Endothelial cell of umbilical vein (primary cell): ENCODE data around the gene PLPPR2.

Experiments used
- CTCF ChIP-seq, 2 donors: IDR thresholded peaks; 1 replicate in 1 of 2; 2 replicates in 1 of 2; pipeline ENCODE4 v1.5.1; 2011; ENCODE audit warnings: low read length in 2 of 2, mild to moderate bottlenecking in 2 of 2, moderate library complexity in 2 of 2, control low read depth in 1 of 2, inconsistent platforms in 1 of 2, low read depth in 1 of 2; ENCODE audit not compliant: insufficient read depth in 1 of 2; ENCODE audit errors: extremely low read depth in 1 of 2
- EZH2 ChIP-seq: IDR thresholded peaks from 2 replicates; pipeline ENCODE4 v1.6.1; 2012; ENCODE audit warnings: borderline replicate concordance, low read depth, mild to moderate bottlenecking, moderate library complexity, low read length, inconsistent platforms; ENCODE audit not compliant: severe bottlenecking
- FOS ChIP-seq: IDR thresholded peaks from 2 replicates; pipeline ENCODE4 v1.6.1; 2011; ENCODE audit warnings: mild to moderate bottlenecking, low read length, moderate library complexity, borderline replicate concordance; ENCODE audit not compliant: insufficient read depth
- JUN ChIP-seq: IDR thresholded peaks from 2 replicates; pipeline ENCODE4 v1.6.1; 2011; ENCODE audit warnings: borderline replicate concordance, low read depth; ENCODE audit not compliant: insufficient read length, insufficient read depth
- POLR2A ChIP-seq: IDR thresholded peaks from 2 replicates; pipeline ENCODE4 v1.6.1; 2012; ENCODE audit warnings: low read depth, mild to moderate bottlenecking, control low read depth, low read length
- POLR2AphosphoS5 ChIP-seq: IDR thresholded peaks from 2 replicates; pipeline ENCODE4 v1.6.1; 2012; ENCODE audit warnings: low read depth, mild to moderate bottlenecking, control low read depth, low read length, moderate library complexity; ENCODE audit not compliant: insufficient read depth

GRCh38 chr19:11335449-11336146 lies 19.6 kb upstream of the PLPPR2 start:
- TF ChIP-seq CTCF (IDR thresholded peaks at IDR 0.05; ENCODE audit: extremely low read depth in 1 of 2, insufficient read depth in 1 of 2, low read depth in 1 of 2, low read length in 2 of 2) (no peak), FOS (no peak), POLR2A (no peak), POLR2AphosphoS5 (no peak), EZH2 (no peak), JUN (no peak)
